Neural progenitor cell (in vitro differentiated cells): ENCODE measurements around the gene NEK10.

Experiments
- CTCF ChIP-seq: fragments of 200-600 bp; sonication (generic); IDR thresholded peaks from 2 replicates; pipeline ENCODE4 v1.5.1; 2017; ENCODE audit warnings: antibody characterized with exemption, mild to moderate bottlenecking
- EZH2phosphoT487 ChIP-seq: fragments of 200-600 bp; sonication (generic); IDR thresholded peaks from 2 replicates; pipeline ENCODE4 v1.6.1; 2017; ENCODE audit warnings: antibody characterized with exemption

DNA sequence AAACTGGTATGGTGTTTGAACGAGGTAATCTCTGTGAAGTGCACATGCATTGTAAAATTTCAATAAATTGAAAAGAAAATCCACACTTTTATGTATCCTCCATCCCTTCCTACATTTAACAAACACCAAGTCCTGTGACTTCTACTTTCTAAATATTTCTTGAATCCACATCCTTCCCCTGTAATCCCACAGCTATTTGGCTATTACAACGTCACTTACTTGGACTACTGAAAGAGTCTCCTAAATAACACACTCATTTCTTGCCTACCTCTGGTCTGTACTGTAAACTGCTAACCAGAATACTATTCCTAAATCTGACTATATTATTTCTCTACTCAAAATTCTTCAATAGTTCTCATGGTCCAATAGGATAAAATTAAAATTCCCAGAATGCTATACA lies 176.1 kb downstream of the NEK10 start:
- TF ChIP-seq CTCF (no peak), EZH2phosphoT487 (no peak)
